ENCODE results near the gene ZNF557.

Gene ZNF557

GRCh38 chr19:7125221-7125620 lies 55.7 kb downstream of the ZNF557 start:
- H3K4me1 Mint-ChIP-seq: no peaks in the 10 kb centered on the region
- peaks cover 75% of the 10 kb centered on the region for H3K36me3 Mint-ChIP-seq (ENCODE audit: low read depth)
- peaks cover 11% of the 10 kb centered on the region for H3K9me3 Mint-ChIP-seq
- no peaks in the 10 kb centered on the region for H3K27me3 Mint-ChIP-seq (ENCODE audit: low read depth)
- no peak overlapping the region for H3K4me3 Mint-ChIP-seq
- H3K27ac Mint-ChIP-seq: no peak overlapping the region
- no peak for TF ChIP-seq CTCF (IDR thresholded peaks at IDR 0.05; ENCODE audit: unreplicated experiment in 3 of 3)

DNA sequence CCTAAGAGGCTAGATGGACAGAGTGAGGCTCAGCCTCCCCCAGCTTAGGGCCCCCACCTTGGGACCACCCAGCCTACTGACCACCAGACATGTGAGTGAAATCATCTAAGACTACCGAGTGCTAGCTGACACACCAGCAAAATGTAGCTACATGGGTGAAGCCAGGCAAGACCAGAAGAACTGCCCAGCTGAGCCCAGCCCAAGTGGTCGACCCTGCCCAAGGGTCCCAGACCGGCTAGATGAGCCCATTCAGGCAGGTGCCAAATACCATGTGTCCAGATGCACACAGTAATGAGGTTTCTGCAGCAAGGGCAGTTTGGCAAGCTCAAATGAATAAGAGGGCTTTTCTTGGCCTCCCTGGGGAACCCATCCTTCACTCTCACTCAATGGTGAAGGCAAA lies 56.6 kb downstream of the ZNF557 start:
- Mint-ChIP-seq H3K36me3 (ENCODE audit: low read depth) (peaks cover 76% of the 10 kb centered on the region), H3K4me3 (no peak overlapping the region), H3K27ac (no peak overlapping the region), H3K9me3 (peaks cover 11% of the 10 kb centered on the region), H3K27me3 (ENCODE audit: low read depth) (no peaks in the 10 kb centered on the region), H3K4me1 (no peaks in the 10 kb centered on the region)
- no peak for TF ChIP-seq CTCF (IDR thresholded peaks at IDR 0.05; ENCODE audit: unreplicated experiment in 3 of 3)

DNA sequence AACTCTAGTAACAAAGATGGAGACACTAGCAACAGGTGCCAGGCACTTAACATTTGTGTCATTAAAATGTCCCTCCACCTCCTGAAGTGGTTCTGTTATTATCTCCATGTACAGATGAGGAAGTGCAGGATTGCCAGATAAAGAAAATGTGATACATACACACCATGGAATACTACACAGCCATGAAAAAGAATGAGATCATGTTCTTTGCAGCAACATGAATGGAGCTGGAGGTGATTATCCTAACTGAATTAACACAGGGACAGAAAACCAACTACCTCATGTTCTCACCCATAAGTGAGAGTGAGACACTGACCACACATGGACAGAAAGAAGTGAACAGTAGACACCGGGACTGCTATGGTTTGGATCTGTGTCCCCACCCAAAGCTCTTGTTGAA lies 60.5 kb downstream of the ZNF557 start:
- peaks cover 6% of the 10 kb centered on the region for H3K9me3 Mint-ChIP-seq
- peaks cover 5% of the 10 kb centered on the region for H3K4me1 Mint-ChIP-seq
- H3K27me3 Mint-ChIP-seq (ENCODE audit: low read depth): no peaks in the 10 kb centered on the region
- H3K36me3 Mint-ChIP-seq (ENCODE audit: low read depth): peaks cover 62% of the 10 kb centered on the region
- TF ChIP-seq CTCF (IDR thresholded peaks at IDR 0.05; ENCODE audit: unreplicated experiment in 3 of 3): no peak
- no peak overlapping the region for H3K27ac Mint-ChIP-seq
- H3K4me3 Mint-ChIP-seq: no peak overlapping the region

DNA sequence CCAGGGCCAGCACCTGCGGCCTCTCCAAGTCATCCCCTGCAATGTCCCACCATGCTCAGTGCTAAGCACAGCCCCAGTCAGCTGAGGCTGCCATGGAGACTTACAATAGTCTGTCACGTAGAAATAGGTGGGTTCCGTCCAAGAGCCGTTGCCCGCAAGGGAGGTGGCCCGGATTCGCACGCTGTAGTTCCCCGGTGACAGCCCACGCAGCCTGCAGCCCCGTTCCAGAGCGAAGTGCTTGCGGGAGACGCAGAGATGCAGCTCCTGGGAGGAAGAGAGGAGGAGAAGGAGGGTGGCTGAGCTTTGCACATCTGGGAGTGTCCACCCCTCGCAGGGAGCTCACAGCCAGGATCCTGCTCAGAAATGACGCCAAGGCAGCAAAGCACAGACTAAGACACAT lies 62.6 kb downstream of the ZNF557 start:
- Mint-ChIP-seq H3K27ac (no peak overlapping the region), H3K27me3 (ENCODE audit: low read depth) (no peaks in the 10 kb centered on the region), H3K9me3 (no peaks in the 10 kb centered on the region), H3K4me3 (no peak overlapping the region), H3K36me3 (ENCODE audit: low read depth) (peaks cover 56% of the 10 kb centered on the region), H3K4me1 (peaks cover 5% of the 10 kb centered on the region)
- no peak for TF ChIP-seq CTCF (IDR thresholded peaks at IDR 0.05; ENCODE audit: unreplicated experiment in 3 of 3)

DNA sequence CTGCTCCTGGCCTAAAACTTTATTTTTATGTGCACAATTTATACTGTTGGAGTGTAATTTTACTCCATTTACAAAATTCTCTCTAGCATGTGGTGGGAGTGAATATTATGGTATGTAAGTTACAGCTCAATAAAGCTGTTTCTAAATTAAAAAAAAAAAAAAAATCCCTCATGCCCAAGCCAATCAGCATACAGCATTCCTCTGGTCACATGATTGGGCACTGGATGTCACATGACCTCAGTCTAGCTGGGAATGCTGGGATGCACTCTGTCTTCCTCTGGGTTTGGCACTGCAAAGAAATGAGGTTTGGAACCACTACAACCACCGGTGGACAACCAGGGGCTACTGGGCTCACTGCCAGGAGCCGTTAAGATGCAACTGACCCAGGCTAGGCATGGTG lies 67.6 kb downstream of the ZNF557 start:
- Mint-ChIP-seq H3K4me1 (peaks cover 5% of the 10 kb centered on the region), H3K36me3 (ENCODE audit: low read depth) (peaks cover 60% of the 10 kb centered on the region), H3K9me3 (no peaks in the 10 kb centered on the region), H3K27ac (no peak overlapping the region), H3K27me3 (ENCODE audit: low read depth) (no peaks in the 10 kb centered on the region), H3K4me3 (no peak overlapping the region)
- TF ChIP-seq CTCF (IDR thresholded peaks at IDR 0.05; ENCODE audit: unreplicated experiment in 3 of 3): no peak

Data from nephron (organoid).